Stimulated activated CD4-positive, alpha-beta T cell treated with anti-CD3 and anti-CD28 coated beads, Interleukin-1b, Interleukin-23, amount 100 ng/mL, for 48 hours (primary cell): ENCODE data around the gene CSF1.
"Not testable (repeated sequence)": the region's sequence is repeated elsewhere in the genome, so short reads cannot be mapped to it uniquely, and the experiment has no call there.

ENCODE experiments used
- DNase-seq: peaks from one replicate; pipeline ENCODE4 v3.0.0-alpha.2; 2020

Gene CSF1

GRCh38 chr1:109910123-109910962 lies at the start of gene CSF1:
Gene CSF1 (plus strand): TSS chr1:109910849. CDS start chr1:109911024, 175 bp downstream.
- peak; percentile 59 for DNase-seq

GRCh38 chr1:109861616-109862015 lies 49.0 kb upstream of the CSF1 start:
- DNase-seq: not testable (repeated sequence)

DNA sequence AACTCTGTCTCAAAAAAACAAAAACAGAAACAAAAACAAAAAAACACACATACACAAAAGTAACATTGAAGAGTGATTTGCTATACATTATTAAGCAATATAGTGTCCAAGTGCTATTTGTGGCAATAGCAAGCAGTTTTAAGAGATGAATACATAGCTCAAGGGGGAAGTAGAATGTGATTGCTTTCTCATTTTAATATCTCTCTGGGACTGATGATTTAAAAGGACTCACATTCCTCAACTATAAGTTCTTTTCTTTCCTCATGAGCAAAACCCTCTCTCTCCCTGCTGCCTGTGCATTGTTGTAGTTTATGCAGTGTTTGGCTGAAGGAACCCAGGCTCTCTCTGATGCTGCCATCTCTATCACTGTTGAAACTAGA lies 47.0 kb upstream of the CSF1 start:
- DNase-seq: no peak

DNA sequence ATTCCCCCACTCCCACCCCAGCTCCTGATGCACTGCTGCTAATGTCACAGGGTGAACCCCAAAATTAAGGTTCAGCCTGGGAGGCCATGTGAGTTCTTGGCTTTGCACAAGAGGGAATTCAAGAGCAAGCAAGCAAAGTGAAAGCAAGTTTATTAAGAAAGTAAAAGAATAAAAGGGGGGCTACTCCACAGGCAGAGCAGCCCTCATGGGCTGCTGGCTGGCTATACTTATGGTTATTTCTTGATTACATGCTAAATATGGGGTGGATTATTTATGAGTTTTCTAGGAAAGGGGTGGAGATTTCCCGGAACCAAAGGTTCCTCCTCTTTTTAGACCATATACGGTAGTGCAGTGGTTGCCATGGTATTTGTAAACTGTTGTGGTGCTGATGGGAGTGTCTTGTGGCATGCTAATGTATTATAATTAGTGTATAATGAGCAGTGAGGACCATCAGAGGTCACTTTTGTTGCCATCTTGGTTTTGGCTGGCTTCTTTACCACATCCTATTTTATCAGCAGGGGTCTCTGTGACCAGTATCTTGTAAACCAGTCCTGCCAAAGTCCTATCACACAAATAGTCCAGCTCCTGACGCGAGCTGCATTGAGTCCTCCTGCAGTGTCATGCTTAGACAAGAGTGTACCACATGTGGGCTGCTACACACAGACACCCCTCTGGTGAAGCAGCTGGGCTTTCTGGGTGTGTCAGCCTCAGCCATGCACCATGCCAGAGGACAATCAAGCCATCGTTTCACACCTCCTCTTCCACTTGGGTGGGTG lies 46.4 kb upstream of the CSF1 start:
- DNase-seq: no peak

GRCh38 chr1:109864930-109865612 lies 45.6 kb upstream of the CSF1 start:
- DNase-seq: no peak

DNA sequence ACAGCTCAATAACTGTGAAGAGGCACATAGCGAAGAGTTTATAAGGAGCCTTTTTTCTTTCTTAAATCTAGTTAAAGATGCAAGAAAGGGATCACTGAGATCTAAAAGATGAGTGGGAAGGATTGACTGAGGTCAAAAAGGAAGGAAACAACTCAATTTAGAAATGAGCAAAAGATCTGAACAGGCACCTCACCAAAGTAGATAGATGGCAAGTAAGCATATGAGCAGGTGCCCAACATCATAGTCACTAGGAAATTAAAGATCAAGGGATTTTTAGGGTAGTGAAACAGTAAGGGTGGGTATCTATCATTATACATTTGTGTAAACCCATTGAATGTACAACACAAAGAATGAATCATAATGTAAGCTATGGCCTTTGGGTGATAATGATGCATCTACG lies 44.6 kb upstream of the CSF1 start:
- no peak for DNase-seq

GRCh38 chr1:109873278-109874175 lies 37.1 kb upstream of the CSF1 start:
- no peak for DNase-seq

DNA sequence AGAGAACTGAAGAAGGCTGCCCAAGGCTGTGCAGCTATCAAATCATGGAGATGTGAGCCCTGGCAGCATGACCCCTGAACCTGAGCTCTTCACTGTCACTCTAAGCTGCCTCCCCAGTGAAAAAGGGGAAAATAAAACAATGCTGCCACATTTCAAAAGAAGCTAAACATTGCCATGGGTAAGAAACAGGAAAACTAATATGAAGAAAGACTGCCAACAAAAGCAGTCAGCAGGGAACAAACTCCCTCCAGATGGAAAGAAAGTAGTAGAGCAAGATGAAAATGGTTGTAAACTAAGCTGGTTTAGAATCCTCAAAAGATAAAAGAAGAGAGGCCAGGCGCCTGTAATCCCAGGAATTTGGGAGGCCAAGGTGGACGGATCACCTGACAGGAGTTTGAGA lies 36.2 kb upstream of the CSF1 start:
- no peak for DNase-seq

DNA sequence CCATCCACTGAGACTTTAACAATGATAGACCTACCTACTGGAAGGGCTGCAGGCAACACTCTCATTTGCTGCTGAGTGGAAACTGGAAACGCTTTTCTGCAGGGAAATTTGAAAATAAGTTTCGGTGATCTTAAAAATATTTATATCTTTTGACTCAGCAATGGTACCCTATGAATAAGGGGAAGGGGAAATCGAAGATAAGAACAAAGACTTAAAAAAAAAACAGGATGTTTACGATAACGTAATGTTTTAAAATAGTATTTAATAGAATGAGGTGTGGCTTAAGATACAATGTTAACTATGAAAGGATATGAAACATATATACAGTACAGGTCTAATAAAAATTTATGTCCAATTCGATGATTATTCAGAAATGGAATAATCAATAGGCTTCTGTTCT lies 34.8 kb upstream of the CSF1 start:
- no peak for DNase-seq

DNA sequence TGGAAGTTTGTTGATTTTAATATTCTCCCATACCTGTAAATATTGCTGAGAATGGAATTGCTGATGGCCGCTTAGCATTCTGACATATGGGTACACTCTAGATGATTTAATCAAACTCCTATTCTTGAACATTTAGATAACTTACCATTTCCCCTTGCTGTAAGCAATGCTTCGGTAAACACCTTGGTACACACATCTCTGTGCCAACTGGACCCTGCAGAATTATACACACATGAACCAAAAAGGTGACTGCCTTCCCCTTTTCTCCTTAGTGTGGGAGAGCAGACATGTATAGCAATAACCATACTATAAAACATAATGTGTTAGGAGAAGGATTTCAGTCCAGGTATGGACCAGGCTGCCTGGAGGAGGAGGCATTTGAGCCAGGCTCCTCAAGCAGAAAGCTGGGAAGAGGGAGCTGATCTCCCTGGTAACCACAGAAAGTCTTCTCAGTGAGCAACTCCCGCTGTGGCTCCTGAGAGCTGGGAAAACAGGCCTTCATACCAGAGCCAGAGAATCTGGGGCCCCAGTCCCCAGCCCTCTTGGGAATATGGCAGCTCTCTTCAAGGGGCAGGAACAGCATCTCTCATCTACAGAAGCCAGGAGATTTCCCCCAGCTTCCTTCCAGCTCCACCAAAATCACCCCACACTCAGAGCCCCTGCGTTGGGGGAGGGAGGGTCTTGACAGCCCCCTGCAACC lies 33.9 kb upstream of the CSF1 start:
- DNase-seq: no peak

GRCh38 chr1:109877317-109877771 lies 33.3 kb upstream of the CSF1 start:
- DNase-seq: no peak

- DNase-seq: no peak
These were observed 32.9 kb upstream of the CSF1 start for GRCh38 chr1:109877776-109878175.

DNA sequence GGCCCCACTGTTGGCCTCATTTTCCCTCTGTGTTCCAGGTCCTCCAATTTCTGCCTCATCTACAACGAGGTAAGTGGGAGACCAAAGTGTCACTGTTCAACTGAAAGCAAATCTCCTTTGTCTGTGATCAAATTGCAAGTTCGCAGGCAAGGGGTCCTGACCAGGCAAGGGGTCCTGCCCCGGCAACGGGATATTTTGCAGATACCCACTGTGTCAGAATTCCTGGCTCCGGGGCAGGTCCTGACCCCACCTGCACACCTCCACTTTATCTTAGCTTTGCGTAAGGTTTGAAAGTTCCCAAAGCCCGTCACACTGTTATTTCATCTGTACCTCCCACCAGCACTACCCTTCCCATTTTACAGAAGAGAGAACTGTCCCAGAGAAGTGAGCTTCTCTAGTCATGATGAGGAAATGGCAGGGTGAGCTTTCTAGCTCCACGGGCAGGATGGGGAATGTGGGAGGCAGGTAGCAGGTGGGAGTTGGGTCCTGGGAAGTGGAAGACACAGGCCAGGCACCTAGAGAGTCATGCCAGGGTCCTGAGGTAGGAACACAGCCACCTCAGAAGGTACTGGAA lies 32.0 kb upstream of the CSF1 start:
- DNase-seq: no peak

DNA sequence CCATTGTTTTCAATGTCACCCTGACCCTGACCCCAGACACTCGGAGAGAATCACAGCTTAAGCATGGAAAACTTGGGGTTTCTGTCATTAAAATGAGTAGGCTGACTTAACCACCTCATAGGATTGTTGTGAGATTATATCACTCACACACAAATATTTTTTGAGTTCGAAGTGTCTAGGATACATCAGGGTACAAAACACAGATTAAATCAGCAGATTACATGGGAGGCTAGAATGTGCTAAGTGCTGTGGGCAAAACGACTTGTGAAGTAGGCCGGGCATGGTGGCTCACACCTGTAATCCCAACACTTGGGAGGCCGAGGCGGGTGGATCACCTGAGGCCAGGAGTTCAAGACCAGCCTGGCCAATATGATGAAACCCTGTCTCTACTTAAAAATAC lies 31.3 kb upstream of the CSF1 start:
- not testable (repeated sequence) for DNase-seq

DNA sequence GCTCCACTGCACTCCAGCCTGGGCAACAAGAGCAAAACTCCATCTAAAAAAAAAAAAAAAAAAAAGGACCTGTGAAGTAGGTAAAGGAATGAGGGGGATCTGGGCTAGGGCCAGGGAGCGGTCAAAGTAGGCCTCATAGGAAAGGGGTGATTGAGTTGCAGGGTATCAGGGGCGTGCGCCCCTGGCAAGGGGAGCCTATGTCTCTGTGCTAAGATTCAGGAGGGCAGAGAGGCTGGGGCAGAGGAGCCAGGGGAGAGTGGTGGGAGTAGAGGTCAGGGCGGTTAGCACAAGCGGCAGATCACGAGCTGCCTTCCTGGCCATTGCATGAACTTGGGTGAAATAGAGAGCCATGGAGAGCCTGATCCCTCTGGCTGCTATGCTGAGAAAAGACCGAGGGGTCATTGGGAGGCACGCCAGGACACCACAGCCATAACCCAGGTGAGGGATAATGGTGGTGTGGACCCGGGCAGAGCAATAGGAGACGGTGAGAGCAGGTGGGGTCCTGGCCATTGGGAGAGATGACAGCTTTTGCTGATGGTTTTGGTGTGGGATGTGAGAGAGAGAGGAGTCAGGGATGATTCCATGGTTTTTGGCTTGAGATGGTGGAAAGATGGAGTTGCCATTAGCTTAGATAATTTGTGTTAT lies 30.6 kb upstream of the CSF1 start:
- no peak for DNase-seq

- DNase-seq: no peak
These were observed 29.4 kb upstream of the CSF1 start for GRCh38 chr1:109880971-109881894.

GRCh38 chr1:109881906-109882287 lies 28.8 kb upstream of the CSF1 start:
- no peak for DNase-seq

- DNase-seq: no peak
These were observed 28.1 kb upstream of the CSF1 start for GRCh38 chr1:109882288-109883245.
